Measurements from ENCODE around the gene KRTDAP.

Gene KRTDAP

DNA sequence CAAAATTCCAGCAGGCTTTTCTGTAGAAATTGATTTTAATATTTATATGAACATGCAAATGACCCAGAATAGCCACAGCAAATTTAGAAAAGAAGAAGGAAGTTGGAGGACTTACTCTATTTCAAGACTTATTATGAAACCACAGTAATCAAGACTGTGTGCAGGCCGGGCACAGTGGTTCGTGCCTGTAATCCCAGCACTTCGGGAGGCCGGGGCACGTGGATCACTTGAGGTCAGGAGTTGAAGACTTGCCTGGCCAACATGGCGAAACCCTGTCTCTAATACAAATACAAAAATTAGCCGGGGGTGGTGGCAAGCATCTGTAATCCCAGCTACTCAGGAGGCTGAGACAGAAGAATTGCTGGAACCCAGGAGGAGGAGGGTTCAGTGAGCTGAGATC is 48.2 kb downstream of the KRTDAP start:
- no peaks in the 10 kb centered on the region for H3K9me3 ChIP-seq (ENCODE audit: control insufficient read depth, insufficient read depth, low read length)
- peaks cover 8% of the 10 kb centered on the region for H3K4me1 ChIP-seq (ENCODE audit: insufficient read depth, low read length)
- no peak overlapping the region for H3K9ac ChIP-seq (ENCODE audit: low read depth, low read length)
- no peaks in the 10 kb centered on the region for H3K36me3 ChIP-seq (ENCODE audit: insufficient read depth, low read length)

DNA sequence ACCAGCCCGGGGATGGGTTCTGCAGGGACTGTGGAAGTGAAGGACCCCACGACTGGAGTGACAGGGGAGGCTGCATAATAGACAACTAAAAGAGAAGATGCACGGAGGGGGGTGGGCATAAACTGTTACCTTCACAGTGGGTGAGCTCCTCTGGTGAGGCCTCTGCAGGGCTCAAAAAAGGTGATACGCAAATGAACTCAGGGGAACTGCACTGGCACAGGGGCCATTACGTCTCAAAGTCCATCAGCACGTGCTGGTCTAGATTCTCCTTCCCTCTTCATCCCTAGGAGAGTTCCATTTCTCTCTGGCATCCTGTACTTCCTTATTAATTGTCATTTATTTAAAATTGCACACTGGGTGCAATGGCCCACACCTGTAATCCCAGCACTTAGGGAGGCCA is 50.3 kb downstream of the KRTDAP start:
- no peaks in the 10 kb centered on the region for H3K36me3 ChIP-seq (ENCODE audit: insufficient read depth, low read length)
- no peak overlapping the region for H3K9ac ChIP-seq (ENCODE audit: low read depth, low read length)
- no peaks in the 10 kb centered on the region for H3K9me3 ChIP-seq (ENCODE audit: control insufficient read depth, insufficient read depth, low read length)
- peaks cover 15% of the 10 kb centered on the region for H3K4me1 ChIP-seq (ENCODE audit: insufficient read depth, low read length)

DNA sequence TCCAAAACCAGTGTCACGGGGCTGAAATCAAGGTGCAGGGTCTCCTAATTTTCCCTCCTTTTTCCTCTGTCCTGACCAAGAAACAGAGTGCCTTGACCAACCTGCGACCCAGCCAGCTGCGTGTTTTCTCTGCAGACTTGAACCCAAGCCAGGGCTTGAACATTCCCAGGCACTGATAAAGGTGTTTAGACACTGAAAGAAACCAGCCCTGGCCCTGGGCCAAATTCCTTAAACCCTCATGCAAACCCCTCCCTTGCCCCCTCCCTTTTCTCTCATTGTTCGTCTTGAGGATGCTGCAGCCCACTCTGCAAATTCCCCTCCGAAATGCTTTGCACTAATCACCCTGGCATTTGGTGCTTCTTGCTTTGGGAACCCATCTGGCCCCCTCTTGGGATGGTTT is 51.7 kb downstream of the KRTDAP start:
- no peaks in the 10 kb centered on the region for H3K36me3 ChIP-seq (ENCODE audit: insufficient read depth, low read length)
- no peak overlapping the region for H3K9ac ChIP-seq (ENCODE audit: low read depth, low read length)
- peaks cover 15% of the 10 kb centered on the region for H3K4me1 ChIP-seq (ENCODE audit: insufficient read depth, low read length)
- no peaks in the 10 kb centered on the region for H3K9me3 ChIP-seq (ENCODE audit: control insufficient read depth, insufficient read depth, low read length)

DNA sequence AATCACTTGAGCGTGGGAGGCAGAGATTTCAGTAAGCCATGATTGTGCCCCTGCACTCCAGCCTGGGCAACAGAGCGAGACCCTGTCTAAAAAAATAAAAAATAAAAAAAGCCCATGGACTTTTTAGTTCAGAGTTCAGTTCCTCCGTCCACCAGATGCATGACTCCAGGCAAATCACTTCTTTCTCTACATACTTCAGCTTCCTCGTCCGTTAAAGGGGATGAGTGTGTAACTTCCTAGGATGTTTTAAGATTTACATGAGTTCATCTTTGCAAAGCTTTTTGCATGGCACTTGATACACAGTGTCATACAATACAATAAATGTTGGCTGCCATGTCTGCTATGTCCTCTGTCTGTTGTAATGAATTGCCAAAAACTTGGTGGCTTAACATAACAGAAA is 52.2 kb downstream of the KRTDAP start:
- Histone ChIP-seq H3K9me3 (ENCODE audit: control insufficient read depth, insufficient read depth, low read length) (no peaks in the 10 kb centered on the region), H3K4me1 (ENCODE audit: insufficient read depth, low read length) (peaks cover 15% of the 10 kb centered on the region), H3K36me3 (ENCODE audit: insufficient read depth, low read length) (no peaks in the 10 kb centered on the region), H3K9ac (ENCODE audit: low read depth, low read length) (no peak overlapping the region)

DNA sequence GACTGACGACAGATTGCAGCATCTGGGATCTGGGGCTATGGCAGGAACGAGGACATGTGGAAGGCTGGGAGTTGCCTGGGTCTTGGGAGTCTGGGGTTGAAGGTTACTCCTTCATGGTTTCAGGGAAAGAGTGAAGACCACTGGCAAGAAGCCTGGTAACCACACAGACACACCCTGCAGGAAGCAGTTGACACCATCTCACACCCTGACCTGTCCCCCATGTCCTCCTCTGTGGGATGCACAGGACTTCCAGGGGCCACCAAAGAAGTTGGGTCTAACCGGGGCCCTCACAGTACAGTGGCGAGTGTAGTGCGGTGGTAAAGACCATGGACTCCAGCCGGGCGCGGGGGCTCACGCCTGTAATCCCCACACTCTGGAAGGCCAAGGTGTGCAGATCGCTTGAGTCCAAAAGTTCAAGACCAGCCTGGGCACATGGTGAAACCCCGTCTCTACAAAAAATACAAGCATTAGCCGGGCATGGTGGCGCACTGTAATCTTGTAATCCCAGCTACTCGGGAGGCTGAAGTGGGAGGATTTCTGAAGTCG is 52.8 kb downstream of the KRTDAP start:
- Histone ChIP-seq H3K9me3 (ENCODE audit: control insufficient read depth, insufficient read depth, low read length) (no peaks in the 10 kb centered on the region), H3K36me3 (ENCODE audit: insufficient read depth, low read length) (no peaks in the 10 kb centered on the region), H3K4me1 (ENCODE audit: insufficient read depth, low read length) (peaks cover 15% of the 10 kb centered on the region), H3K9ac (ENCODE audit: low read depth, low read length) (no peak overlapping the region)

Data from ES-I3 (cell line).